ENCODE results near the gene FHIT.

GRCh38 chr3:60301142-60301541, 950.1 kb downstream of the FHIT start:
- TF ChIP-seq REST (IDR thresholded peaks at IDR 0.05): no peak
- TF ChIP-seq, protein P1, sequence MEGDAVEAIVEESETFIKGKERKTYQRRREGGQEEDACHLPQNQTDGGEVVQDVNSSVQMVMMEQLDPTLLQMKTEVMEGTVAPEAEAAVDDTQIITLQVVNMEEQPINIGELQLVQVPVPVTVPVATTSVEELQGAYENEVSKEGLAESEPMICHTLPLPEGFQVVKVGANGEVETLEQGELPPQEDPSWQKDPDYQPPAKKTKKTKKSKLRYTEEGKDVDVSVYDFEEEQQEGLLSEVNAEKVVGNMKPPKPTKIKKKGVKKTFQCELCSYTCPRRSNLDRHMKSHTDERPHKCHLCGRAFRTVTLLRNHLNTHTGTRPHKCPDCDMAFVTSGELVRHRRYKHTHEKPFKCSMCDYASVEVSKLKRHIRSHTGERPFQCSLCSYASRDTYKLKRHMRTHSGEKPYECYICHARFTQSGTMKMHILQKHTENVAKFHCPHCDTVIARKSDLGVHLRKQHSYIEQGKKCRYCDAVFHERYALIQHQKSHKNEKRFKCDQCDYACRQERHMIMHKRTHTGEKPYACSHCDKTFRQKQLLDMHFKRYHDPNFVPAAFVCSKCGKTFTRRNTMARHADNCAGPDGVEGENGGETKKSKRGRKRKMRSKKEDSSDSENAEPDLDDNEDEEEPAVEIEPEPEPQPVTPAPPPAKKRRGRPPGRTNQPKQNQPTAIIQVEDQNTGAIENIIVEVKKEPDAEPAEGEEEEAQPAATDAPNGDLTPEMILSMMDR (IDR thresholded peaks at IDR 0.05; ENCODE audit: low read depth, low read length, missing input control): no peak
- TF ChIP-seq HNF4G (IDR thresholded peaks at IDR 0.05): no peak
- TF ChIP-seq, protein P2, sequence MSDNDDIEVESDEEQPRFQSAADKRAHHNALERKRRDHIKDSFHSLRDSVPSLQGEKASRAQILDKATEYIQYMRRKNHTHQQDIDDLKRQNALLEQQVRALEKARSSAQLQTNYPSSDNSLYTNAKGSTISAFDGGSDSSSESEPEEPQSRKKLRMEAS (IDR thresholded peaks at IDR 0.05): no peak
- TF ChIP-seq GABPA (IDR thresholded peaks at IDR 0.05 in 1 of 2, conservative IDR thresholded peaks at IDR 0.05 in 1 of 2): no peak

Measured in liver (tissue), 3 donors.